Amniotic stem cell (primary cell): ENCODE data around the gene KRT6C.
"Not testable (repeated sequence)": the region's sequence is repeated elsewhere in the genome, so short reads cannot be mapped to it uniquely, and the experiment has no call there.

Experiments
- DNase-seq: peaks from one replicate; lab custom pipeline; 2025; lab: John Stamatoyannopoulos, UW

The KRT6C gene

DNA sequence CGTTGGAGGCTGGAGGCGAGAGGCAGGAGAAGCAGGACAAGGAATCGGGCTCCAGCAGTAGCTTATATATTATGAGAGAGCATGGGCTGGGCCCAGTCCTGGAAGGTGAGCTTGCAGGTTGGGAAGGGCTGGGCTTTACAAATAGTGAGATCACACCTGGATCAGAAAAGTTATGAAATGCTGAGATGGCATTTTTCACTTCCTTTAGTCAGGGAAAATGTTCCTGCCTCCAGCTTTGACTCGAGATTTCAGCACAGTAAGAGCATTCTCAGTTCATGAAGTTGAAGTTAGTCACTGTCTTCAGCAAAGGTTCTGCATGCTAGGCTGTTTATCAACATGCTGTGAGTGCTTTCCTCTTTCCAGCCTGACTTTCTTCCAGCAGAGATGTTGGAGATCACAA, at the start of gene KRT6C:
TSS of gene KRT6C (minus strand) at position 38 of the 400 bp plus-strand sequence. CDS start 68 bp downstream, outside the sequence.
- no peak for DNase-seq

DNA sequence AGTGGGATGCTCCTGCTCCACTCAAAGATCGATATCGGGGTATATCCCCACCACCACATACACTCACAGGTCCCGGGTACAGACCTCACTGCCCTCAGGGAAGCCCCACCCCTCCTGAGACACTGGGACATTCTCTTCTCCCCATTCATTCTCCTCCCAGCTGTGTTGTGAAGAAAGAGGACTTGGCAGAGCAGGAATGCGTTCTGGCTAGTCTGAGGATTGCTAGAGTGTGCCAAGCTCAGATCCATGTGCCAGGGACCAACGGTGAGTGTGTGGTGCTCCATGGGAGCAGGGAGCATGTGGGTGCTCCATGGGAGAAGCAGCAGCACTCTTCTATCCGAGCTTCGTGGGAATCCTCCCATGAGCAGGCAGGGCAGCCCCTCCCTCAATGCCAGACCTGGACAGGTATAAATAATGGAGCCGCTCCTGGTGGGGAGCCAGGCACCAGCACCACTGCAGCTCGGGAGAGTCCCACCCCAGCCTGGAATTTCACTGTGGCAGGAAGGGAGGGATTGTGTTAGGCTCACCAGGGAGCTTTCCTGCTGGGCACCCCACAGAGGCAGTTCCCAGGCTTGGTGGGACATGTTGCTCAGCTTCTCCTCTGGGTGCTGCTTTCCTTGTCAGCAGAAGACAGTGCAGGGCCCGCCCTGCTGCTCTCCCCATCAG, 48.9 kb upstream of the KRT6C start:
- no peak for DNase-seq

DNA sequence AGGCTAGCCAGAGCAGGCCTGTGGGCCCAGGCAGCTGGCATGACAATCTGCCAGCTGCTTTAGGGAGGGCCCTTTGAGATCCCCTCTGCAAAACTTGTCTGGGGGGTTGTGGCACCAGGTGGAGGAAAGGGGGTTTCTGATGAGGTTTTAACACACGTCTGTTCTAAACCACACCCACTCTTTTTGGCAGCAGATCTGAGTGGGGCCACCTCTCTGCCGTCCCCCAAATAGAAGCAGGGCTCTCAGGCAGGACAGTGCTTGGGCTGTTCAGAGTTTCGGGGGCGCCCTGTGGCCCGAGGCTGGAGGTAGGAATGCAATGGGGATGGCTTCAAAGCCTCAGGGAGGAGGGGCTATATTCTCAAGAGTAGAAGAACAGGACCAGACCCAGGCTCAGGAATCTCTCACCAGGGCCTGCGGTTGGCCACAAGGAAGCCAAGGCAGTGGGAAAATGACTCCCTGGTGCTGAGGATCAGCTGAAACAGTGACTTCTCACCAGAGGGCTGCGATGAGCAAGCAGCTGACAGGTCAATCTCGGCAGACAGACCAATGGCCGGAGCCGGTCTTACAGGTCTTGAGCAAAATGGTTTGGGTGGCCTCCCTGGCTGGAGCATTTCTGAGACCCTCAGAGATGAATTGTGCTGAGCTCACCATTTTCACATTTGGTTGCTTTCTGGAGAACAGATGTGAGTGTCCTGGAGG, 48.1 kb upstream of the KRT6C start:
- DNase-seq: no peak

DNA sequence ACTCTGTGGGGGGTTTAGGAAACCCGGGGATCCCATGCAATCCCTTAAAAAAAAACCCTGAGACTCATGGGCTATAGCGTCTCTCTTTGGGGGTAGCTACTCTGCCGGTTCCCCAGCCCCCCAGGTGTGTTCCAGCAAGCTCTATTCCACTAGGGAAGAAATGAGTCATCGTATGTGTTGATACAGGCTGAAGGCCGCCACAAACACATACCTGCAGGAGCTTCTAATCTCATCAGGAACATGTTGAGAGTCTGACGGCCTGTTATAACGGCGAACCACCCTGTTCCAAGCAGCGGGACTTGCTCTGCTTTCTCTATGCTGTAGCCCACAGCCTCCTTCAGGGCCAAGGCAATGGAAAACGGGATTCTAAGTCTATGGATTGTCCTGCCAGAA, 47.6 kb upstream of the KRT6C start:
- DNase-seq: no peak

DNA sequence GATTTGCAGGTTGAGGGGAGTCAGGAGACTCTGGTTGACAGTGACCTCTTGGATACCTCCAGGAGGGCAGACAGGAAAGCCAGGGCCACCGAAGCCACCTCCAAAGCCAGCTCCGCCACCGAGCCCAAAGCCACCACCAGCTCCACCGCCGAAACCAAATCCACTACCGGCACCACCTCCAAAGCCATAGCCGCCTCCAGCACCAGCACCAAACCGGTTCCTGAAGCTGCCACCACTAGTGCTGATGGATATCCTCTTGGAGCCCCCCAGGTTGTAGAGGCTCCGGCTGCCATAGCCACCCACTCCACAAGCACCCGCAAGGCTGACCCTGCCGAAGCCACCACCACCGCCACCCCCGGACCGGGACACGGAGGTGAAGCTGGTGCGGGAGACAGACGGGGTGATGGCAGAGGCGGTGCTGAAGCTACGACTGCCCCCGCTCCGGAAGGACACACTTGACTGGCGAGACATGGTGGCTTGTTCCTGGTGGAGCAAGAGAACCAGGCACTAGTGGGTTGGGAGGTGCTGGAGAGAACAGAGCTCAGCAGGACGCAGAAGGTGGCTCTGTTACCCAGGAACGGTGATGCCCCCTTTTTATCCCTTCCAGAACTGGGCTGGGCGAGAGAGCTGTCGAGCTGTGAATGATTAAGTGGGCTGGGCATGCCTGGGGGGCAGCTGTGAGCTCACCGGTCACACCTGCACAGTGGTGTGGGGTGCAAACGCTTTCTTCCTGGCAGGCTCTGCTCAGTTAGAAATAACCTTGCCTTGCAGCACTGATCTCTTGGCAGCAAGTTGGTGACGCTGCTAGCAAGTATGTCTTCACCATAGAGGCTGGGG, 46.4 kb upstream of the KRT6C start, which contains the start of gene KRT5:
TSS of gene KRT5 (minus strand) at position 569 of the 837 bp plus-strand sequence. CDS start at position 471, 98 bp downstream.
- DNase-seq: no peak

GRCh38 chr12:52519387-52519703, 45.7 kb upstream of the KRT6C start:
- no peak for DNase-seq

- DNase-seq: no peak
These were observed 45.2 kb upstream of the KRT6C start for GRCh38 chr12:52518574-52519386.

- DNase-seq: no peak
These were observed 44.3 kb upstream of the KRT6C start for GRCh38 chr12:52517888-52518287.

DNA sequence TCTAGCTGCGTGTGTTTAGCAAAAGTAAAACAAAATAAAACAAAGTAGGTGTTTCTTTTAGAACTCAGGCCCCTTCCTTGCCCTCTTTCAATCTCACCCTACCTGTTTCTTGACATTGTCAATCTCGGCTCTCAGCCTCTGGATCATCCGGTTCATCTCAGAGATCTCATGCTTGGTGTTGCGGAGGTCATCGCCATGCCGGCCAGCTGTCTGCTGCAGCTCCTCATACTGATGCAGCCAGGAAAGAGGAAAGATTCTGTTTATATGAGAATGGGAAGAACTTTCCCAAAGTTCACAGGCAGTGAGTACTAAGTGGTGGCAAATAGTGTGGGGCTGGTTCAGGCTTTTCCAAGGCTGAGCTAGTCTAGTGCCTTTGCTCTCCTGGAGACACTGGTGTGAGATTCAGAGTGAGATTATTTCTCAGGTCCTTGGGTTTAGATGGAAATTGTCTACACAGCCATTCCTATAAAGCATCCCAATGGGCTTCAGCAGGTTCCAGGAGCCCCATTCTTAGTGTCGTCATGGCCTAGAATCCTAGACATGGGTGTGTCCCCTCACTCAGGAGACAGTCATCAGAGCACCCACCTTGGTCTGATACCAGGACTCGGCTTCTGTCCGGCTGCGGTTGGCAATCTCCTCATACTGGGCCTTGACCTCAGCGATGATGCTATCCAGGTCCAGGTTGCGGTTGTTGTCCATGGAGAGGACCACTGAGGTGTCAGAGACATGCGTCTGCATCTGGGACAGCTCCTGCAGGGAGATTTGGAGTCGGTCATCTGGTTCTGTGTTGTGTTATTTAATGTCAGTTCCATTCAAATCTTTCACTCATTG, 43.6 kb upstream of the KRT6C start:
- DNase-seq: no peak

DNA sequence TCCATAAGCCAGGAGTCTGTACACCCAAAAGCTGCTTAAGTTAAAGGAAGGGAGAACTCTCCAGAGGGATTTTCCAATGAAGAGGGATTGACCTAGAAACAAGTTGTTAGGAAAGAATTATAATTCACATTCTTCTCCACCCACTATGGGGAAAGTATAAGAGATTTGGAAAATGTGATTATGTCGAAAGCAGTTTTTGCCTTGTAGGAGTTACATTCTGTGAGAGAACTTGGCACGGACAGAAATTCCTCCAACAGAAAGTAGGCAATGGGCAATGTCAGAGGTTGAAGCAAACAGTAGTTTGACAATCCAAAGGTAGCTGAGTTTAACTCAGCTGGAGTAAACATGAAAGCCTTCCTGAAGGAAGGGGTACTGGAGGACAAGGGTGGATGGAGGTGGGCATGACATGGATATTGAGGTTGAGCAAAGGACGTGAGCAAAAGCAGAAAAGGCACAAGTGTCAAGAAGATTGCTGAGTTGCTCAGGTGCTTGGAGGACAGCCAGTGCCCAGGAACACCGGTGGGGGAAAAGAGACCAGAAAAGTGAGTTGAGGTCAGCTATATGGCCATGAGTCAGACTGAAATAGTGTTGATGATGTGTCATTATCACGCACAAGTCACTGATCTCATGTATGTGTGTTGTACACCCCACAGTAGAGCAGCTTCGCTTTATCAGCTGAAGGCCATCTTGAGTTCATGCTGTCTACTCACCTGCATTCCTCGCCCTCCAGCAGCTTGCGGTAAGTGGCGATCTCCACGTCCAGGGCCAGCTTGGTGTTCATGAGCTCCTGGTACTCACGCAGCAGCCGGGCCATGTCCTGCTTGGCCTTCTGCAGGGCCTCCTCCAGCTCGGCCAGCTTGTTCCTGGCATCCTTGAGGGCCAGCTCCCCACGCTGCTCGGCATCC, 42.6 kb upstream of the KRT6C start:
- DNase-seq: no peak

- no peak for DNase-seq
These were observed 41.7 kb upstream of the KRT6C start for GRCh38 chr12:52515319-52515646.

GRCh38 chr12:52514471-52515318, 41.1 kb upstream of the KRT6C start:
- no peak for DNase-seq

- DNase-seq: no peak
These were observed 40.1 kb upstream of the KRT6C start for GRCh38 chr12:52513736-52514135.

DNA sequence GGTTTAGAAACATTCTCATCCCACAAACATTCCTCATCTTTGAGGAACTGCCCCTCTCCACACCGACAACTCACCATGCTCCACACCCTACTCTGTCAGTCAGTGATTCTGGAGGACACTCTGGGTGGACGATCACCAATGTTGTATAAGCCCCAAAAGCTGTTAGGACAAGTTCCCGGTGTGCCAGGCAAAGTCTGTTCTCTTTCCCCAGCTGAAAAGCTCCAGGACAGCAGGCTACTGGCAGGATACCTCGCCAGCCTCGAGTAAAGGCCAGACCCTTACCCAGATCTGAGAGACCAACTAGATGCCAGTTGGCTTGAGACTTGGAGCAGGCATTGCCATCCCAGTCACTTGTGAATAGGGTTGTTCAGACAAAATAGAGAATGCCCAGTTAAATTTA, 34.6 kb upstream of the KRT6C start:
- no peak for DNase-seq

GRCh38 chr12:52506858-52507715, 33.5 kb upstream of the KRT6C start:
- DNase-seq: no peak

- no peak for DNase-seq
These were observed 29.3 kb upstream of the KRT6C start for GRCh38 chr12:52502877-52503276.

DNA sequence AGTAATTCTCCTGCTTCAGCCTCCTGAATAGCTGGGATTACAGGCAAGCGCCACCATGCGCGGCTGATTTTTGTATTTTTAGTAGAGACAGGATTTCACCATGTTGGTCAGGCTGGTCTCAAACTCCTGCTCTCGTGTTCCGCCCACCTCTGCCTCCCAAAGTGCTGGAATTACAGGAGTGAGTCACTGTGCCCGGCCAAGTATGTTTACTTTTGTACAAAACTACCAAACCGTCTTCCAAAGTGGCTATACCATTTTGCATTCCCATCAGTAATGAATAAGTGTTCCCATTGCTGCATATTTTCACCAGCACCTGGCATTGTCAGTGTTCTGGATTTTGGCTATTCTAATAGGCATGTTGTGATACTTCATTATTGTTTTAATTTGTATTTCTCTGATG, 27.9 kb upstream of the KRT6C start:
- no peak for DNase-seq

- not testable (repeated sequence) for DNase-seq
These were observed 27.0 kb upstream of the KRT6C start for GRCh38 chr12:52500574-52500973.
